ENCODE data around the gene IRAK3.

Gene IRAK3

DNA sequence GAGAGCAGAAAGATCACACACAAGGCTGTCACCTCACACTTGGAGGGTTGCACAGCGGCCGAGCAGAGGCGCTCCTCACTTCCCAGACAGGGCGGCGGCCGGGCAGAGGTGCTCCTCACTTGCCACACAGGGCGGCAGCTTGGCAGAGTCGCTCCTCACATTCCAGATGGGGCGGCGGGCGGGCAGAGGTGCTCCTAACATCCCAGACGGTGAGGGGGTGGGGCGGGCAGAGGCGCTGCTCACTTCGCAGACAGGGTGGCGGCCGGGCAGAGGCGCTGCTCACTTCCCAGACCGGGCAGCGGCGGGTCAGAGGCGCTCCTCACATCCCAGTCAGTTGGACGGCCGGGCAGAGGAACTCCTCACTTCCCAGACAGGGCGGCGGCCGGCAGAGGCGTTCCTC, 28.3 kb upstream of the IRAK3 start:
- TF ChIP-seq CTCF (IDR thresholded peaks at IDR 0.05; ENCODE audit: insufficient read depth, missing control alignments) = no peak
- DNase-seq (ENCODE audit: insufficient read length, low spot score) = no peak
- no peak for FAIRE-seq

GRCh38 chr12:66162701-66163100, 26.3 kb upstream of the IRAK3 start:
- TF ChIP-seq CTCF (IDR thresholded peaks at IDR 0.05; ENCODE audit: insufficient read depth, missing control alignments) = no peak
- no peak for FAIRE-seq
- DNase-seq (ENCODE audit: insufficient read length, low spot score) = no peak

DNA sequence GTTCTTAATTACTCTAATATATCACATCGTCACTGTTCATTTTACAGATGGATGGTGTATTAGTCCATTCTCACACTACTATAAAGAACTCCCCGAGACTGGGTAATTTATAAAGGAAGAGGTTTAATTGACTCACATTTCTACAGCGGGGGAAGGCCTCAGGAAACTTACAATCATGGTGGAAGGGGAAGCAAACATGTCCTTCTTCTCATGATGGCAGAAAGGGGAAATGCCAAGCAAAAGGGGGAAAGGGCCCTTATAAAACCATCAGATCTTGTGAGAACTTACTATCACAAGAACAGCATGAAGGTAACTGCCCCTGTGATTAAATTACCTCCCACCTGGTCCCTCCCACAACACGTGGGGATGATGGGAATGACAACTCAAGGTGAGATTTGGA, 25.7 kb upstream of the IRAK3 start:
- no peak for TF ChIP-seq CTCF (IDR thresholded peaks at IDR 0.05; ENCODE audit: insufficient read depth, missing control alignments)
- DNase-seq (ENCODE audit: insufficient read length, low spot score) = no peak
- no peak for FAIRE-seq

DNA sequence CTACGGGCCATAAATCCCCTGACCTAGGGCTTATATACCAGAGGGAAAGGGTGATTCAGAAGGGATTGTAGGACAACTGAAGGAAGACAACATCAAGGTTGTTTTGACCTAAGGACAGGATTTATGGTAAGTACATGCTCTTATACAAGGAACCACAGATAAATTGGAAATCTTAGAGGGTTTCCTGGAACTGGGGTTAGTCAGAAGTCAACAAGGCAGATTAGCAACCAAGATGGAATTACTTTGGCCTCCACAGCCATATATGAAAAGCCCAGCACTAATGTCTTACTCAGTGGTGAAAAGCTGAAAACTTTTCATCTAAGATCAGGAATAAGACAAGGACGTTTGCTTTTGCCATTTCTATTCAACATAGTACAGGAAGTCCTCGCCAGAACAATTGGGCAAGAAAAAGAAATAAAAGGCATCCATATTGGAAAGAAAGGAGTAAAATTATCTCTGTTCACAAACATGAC, 24.6 kb upstream of the IRAK3 start:
- no peak for TF ChIP-seq CTCF (IDR thresholded peaks at IDR 0.05; ENCODE audit: insufficient read depth, missing control alignments)
- DNase-seq (ENCODE audit: insufficient read length, low spot score) (no peak), FAIRE-seq (no peak)

DNA sequence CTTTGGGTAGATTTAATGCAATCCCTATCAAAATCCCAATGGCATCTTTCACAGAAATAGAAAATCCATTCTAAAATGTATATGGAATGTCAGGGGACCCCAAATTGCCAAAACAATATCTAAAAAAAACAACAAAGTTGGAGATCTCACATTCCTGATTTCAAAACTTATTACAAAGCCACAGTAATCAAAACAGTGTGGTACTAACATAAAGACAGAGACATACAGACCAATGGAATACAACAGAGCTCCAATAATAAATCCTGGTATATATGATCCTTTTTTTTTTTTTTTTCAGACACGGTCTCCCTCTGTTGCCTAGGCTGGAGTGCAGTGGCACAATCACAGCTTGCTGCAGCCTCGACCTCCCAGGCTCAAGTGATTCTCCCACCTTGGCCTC, 23.9 kb upstream of the IRAK3 start:
- FAIRE-seq (no peak), DNase-seq (ENCODE audit: insufficient read length, low spot score) (no peak)
- no peak for TF ChIP-seq CTCF (IDR thresholded peaks at IDR 0.05; ENCODE audit: insufficient read depth, missing control alignments)

DNA sequence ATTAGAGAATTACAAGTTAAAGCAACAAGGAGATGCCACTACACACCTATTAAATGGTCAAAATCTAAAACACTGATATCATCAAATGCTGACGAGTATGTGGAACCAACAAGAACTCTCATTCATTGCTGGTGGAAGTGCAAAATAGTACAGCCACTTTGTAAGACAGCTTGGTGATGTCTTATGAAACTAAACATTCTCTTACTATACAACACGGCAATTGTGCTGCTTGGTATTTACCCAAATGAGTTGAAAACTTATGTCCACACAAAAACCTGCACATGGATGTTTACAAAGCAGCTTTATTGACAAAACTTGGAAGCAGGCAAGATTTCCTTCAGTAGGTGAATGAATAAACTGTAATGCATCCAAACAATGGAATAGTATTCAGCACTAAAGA, 22.5 kb upstream of the IRAK3 start:
- DNase-seq (ENCODE audit: insufficient read length, low spot score) = no peak
- FAIRE-seq = no peak
- TF ChIP-seq CTCF (IDR thresholded peaks at IDR 0.05; ENCODE audit: insufficient read depth, missing control alignments) = no peak

DNA sequence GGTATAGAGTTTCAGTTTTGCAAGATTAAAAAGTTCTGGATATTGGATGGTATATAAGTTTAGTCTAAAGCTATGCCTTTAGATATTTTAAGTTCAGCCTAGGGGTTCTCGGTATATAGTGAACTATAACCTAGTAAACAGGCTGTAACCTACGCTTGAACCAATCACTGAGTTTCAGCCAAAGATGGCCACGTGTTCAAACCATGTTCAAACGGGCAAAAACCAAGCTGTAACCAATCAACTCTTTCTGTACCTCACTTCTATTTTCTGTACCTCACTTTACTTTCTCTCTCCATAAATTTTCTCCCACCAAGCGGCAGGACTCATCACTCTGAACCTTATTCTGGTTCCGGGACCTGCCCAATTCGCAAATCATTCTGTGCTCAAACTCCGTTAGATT, 20.6 kb upstream of the IRAK3 start:
- TF ChIP-seq CTCF (IDR thresholded peaks at IDR 0.05; ENCODE audit: insufficient read depth, missing control alignments) = no peak
- FAIRE-seq = no peak
- DNase-seq (ENCODE audit: insufficient read length, low spot score) = no peak

All from D721Med (cell line).